Gastrocnemius medialis (tissue), 4 donors: Measurements from ENCODE around the gene BICDL1. TPM values are rescaled to one million over a fixed set of nuclear protein-coding genes. Genes with fewer than 3 reads are reported as not detected.

Source experiments
- ATAC-seq, 2 donors: fragments of 150-250 bp; one replicate each; pipeline ENCODE4 v1.9.1; 2016
- DNase-seq, 2 donors: peaks; one replicate each; pipeline ENCODE4 v3.0.0-alpha.2; 2019
- H3K27ac ChIP-seq, 4 donors: fragments of 200-600 bp; sonication (generic); 1 replicate in 1 of 4; 2 replicates in 3 of 4; pipeline ENCODE4 v1.5.1; 2016 to 2018; ENCODE audit warnings: mild to moderate bottlenecking in 2 of 4, moderate library complexity in 1 of 4
- H3K27me3 ChIP-seq, 3 donors: fragments of 200-600 bp; sonication (generic) in 2 of 3; 1 replicate in 1 of 3; 2 replicates in 2 of 3; pipeline versions ENCODE4 v1.5.1 to v1.6.0; 2016 to 2019; ENCODE audit warnings: mild to moderate bottlenecking in 1 of 3, moderate library complexity in 1 of 3
- H3K36me3 ChIP-seq, 2 donors: fragments of 200-600 bp; sonication (generic) in 1 of 2; one replicate each; pipeline ENCODE4 v1.5.1; 2017 to 2018
- H3K4me1 ChIP-seq, 2 donors: fragments of 200-600 bp; sonication (generic) in 1 of 2; one replicate each; pipeline ENCODE4 v1.5.1; 2016 to 2017; ENCODE audit warnings: mild to moderate bottlenecking in 2 of 2
- H3K4me3 ChIP-seq, 4 donors: fragments of 200-600 bp; sonication (generic) in 3 of 4; 1 replicate in 1 of 4; 2 replicates in 3 of 4; pipeline ENCODE4 v1.5.1; 2016 to 2019; ENCODE audit warnings: mild to moderate bottlenecking in 2 of 4
- H3K9me3 ChIP-seq, 3 donors: fragments of 200-600 bp; sonication (generic) in 2 of 3; 1 replicate in 1 of 3; 2 replicates in 2 of 3; pipeline ENCODE4 v1.5.1; 2016 to 2019
- CTCF ChIP-seq, 5 experiments: fragments of 450-650 bp in 3 of 5; fragments of 200-600 bp in 2 of 5; sonication (generic) in 2 of 5; IDR thresholded peaks in 4 of 5; conservative IDR thresholded peaks in 1 of 5; 1 replicate in 4 of 5; 2 replicates in 1 of 5; pipeline ENCODE4 v1.5.1; 2016 to 2019; ENCODE audit warnings: antibody characterized with exemption in 5 of 5, mild to moderate bottlenecking in 3 of 5, moderate library complexity in 3 of 5
- POLR2A ChIP-seq, 2 donors: fragments of 450-650 bp; IDR thresholded peaks; one replicate each; pipeline ENCODE4 v1.6.1; 2017; ENCODE audit warnings: antibody characterized with exemption in 2 of 2, mild to moderate bottlenecking in 2 of 2, moderate library complexity in 2 of 2
- in situ Hi-C, 4 donors: fragments of 200-750 bp; cut with MboI; loops; one replicate each; pipeline versions ENCODE4 v1.15.0 to v1.8.0; 2017; ENCODE audit warnings: low sequenced_read_pairs in 4 of 4
- intact Hi-C: fragments of 100-400 bp; cut with DNase I; formaldehyde crosslinking; loops from one replicate; pipeline ENCODE4 v1.15.1; 2023; ENCODE audit warnings: low total_unique reads
- total RNA-seq, 4 donors: library from RNA; depleted of rRNA; stranded (reverse); fragments of >200 nt; gene quantifications; one replicate each; pipeline versions ENCODE4 v1.1.0 to v1.2.3, GENCODE V29; 2016

The BICDL1 gene
- total RNA-seq, 4 donors from 2014 or later = 0.93 to 1.4 TPM; not detected in 2

- in situ Hi-C loops = no loop called here
- no peaks in the 10 kb centered on the region for H3K36me3 ChIP-seq
- no peak overlapping the region for H3K27ac ChIP-seq
- H3K4me1 ChIP-seq = no peaks in the 10 kb centered on the region
- ATAC-seq (no peak), DNase-seq (no peak)
- intact Hi-C loops = no loop called here
- H3K9me3 ChIP-seq = no peaks in the 10 kb centered on the region
- peaks cover 0 to 5% (median 3%) of the 10 kb centered on the region in 3 donors for H3K27me3 ChIP-seq
- no peak for TF ChIP-seq POLR2A (IDR thresholded peaks at IDR 0.05)
- no peak for TF ChIP-seq CTCF (IDR thresholded peaks at IDR 0.05 in 4 of 5, conservative IDR thresholded peaks at IDR 0.05 in 1 of 5)
- no peak overlapping the region for H3K4me3 ChIP-seq
Observed at GRCh38 chr12:120061575-120062214, 72.7 kb downstream of the BICDL1 start.

- Histone ChIP-seq H3K36me3 (no peaks in the 10 kb centered on the region), H3K27me3 (peaks cover 0 to 5% (median 3%) of the 10 kb centered on the region in 3 donors), H3K9me3 (no peaks in the 10 kb centered on the region), H3K27ac (no peak overlapping the region), H3K4me1 (no peaks in the 10 kb centered on the region), H3K4me3 (no peak overlapping the region)
- TF ChIP-seq POLR2A (IDR thresholded peaks at IDR 0.05) (no peak), CTCF (IDR thresholded peaks at IDR 0.05 in 4 of 5, conservative IDR thresholded peaks at IDR 0.05 in 1 of 5) (no peak)
- in situ Hi-C loops = no loop called here
- intact Hi-C loops = no loop called here
- DNase-seq (no peak), ATAC-seq (no peak)
Observed at GRCh38 chr12:120062976-120063579, 74.0 kb downstream of the BICDL1 start.

DNA sequence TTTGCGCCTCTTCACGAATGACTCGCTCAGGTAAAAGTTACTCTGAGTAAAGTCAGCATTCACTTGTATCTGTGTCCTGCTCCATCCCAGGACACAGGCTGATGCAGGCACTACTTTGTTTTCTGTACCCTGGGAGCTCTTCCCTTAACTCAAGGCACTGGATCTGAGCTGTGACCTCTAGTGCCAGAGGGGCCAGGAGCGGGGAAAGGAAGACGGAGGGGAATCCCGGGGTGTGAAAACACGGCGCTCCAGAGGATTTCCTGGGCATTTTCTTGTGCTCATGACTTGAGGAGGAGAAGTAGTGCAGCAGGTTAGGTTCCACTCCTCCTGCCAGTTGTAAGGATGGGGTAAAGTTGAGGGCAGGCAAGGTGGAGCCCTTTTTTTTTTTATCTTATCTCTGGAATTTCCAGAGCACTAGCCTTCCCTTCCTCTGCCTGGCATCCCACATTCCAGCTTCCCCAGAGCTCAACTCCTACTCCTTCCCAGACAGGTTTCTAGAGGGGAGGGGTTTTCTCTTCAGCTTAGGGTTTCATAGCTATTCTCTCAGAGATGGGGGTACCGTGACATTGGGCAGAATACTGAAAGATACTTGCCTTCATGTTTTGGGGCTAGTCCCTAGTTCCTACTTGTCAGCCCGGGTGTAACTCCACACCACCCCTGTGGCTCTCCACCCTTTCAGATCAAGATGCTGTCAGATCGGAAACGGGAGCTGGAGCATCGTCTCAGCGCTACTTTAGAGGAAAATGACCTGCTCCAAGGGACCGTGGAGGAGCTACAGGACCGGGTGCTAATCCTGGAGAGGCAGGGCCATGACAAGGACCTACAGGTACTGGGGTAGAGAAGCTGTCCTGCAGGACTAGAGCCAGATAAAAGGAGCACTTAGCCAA lies 75.3 kb downstream of the BICDL1 start:
- TF ChIP-seq POLR2A (IDR thresholded peaks at IDR 0.05) = no peak
- no peak for TF ChIP-seq CTCF (IDR thresholded peaks at IDR 0.05 in 4 of 5, conservative IDR thresholded peaks at IDR 0.05 in 1 of 5)
- Histone ChIP-seq H3K27me3 (peaks cover 0 to 5% (median 3%) of the 10 kb centered on the region in 3 donors), H3K4me3 (no peak overlapping the region), H3K4me1 (no peaks in the 10 kb centered on the region), H3K9me3 (no peaks in the 10 kb centered on the region), H3K27ac (no peak overlapping the region), H3K36me3 (no peaks in the 10 kb centered on the region)
- DNase-seq (no peak), ATAC-seq (no peak)
- intact Hi-C loops (no loop called here), in situ Hi-C loops (no loop called here)

DNA sequence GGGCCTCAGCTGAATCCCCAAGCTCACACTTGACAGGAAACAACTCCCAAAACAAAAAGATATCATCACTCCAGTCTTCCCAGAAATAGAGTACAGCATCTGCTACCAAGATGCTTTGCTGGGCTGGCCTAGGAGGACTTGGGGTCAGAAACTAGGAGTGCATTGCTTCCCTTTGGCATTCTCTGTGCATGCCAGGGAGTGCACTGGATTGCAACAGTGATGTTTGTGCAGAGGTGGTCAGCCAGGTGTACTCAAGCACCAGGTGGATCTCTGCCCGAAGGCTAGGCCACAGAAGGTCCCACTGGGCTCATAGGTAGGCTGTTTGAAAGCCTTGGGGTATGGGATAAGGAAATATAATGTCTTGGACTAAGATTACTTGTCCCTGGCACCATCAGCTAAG lies 76.4 kb downstream of the BICDL1 start:
- DNase-seq = no peak
- in situ Hi-C loops (no loop called here), intact Hi-C loops (no loop called here)
- Histone ChIP-seq H3K36me3 (no peaks in the 10 kb centered on the region), H3K9me3 (no peaks in the 10 kb centered on the region), H3K4me1 (no peaks in the 10 kb centered on the region), H3K27me3 (peaks cover 0 to 3% (median 0%) of the 10 kb centered on the region in 3 donors), H3K27ac (no peak overlapping the region), H3K4me3 (no peak overlapping the region)
- TF ChIP-seq POLR2A (IDR thresholded peaks at IDR 0.05) = no peak
- no peak for TF ChIP-seq CTCF (IDR thresholded peaks at IDR 0.05 in 4 of 5, conservative IDR thresholded peaks at IDR 0.05 in 1 of 5)
- no peak for ATAC-seq
